B cell (primary cell): ENCODE results near the gene CSAG2. TPM values are rescaled to one million over a fixed set of nuclear protein-coding genes. Genes with fewer than 3 reads are reported as not detected.
"Not testable (repeated sequence)": the region's sequence is repeated elsewhere in the genome, so short reads cannot be mapped to it uniquely, and the experiment has no call there.

Source experiments
- ATAC-seq: fragments of 200-7000 bp; cut with Tn5 transposase; one replicate; pipeline ENCODE4 v1.10.0; 2021; ENCODE audit warnings: low read depth, mild to moderate bottlenecking, moderate number of reproducible peaks, moderate library complexity
- CTCF ChIA-PET: fragments of 350-600 bp; sonication (Branson Sonifier 250); formaldehyde crosslinking; loops from one replicate; lab custom pipeline; 2021; ENCODE audit warnings: antibody characterized with exemption, inconsistent platforms; lab: Charles Lee
- POLR2A ChIA-PET: fragments of 350-600 bp; sonication (Branson Sonifier 250); formaldehyde crosslinking; loops from one replicate; lab custom pipeline; 2021; ENCODE audit warnings: antibody characterized with exemption; lab: Charles Lee
- DNase-seq: peaks from one replicate; pipeline ENCODE4 v3.0.0; 2013
- H2AFZ ChIP-seq: 2 replicates; pipeline ENCODE4 v1.6.1; 2012; ENCODE audit warnings: mild to moderate bottlenecking, low read depth, low read length; ENCODE audit not compliant: insufficient read depth, poor library complexity, severe bottlenecking
- H3K27ac ChIP-seq, 2 donors: 1 replicate in 1 of 2; 2 replicates in 1 of 2; pipeline ENCODE4 v1.5.1; 2012 to 2013; ENCODE audit warnings: low read length in 2 of 2, mild to moderate bottlenecking in 2 of 2, moderate library complexity in 1 of 2
- H3K27me3 ChIP-seq, 4 experiments: fragments of 200-600 bp in 1 of 4; sonication (generic) in 1 of 4; replicated peaks in 1 of 4; 1 replicate in 2 of 4; 2 replicates in 2 of 4; pipeline versions ENCODE4 v1.6.1 to v1.7.0; 2013 to 2016; ENCODE audit warnings: low read length in 3 of 4, mild to moderate bottlenecking in 2 of 4, mixed read lengths in 1 of 4, moderate library complexity in 1 of 4; ENCODE audit not compliant: insufficient read depth in 4 of 4, control insufficient read depth in 3 of 4; ENCODE audit errors: control extremely low read depth in 1 of 4
- H3K36me3 ChIP-seq, 2 experiments: replicated peaks in 1 of 2; 1 replicate in 1 of 2; 2 replicates in 1 of 2; pipeline versions ENCODE4 v1.6.1 to v1.7.1; 2013; ENCODE audit warnings: low read length in 1 of 2; ENCODE audit not compliant: insufficient read depth in 2 of 2, control insufficient read depth in 1 of 2; ENCODE audit errors: control extremely low read depth in 1 of 2, extremely low read depth in 1 of 2
- H3K4me1 ChIP-seq, 2 donors: fragments of 200-600 bp in 1 of 2; sonication (generic) in 1 of 2; 1 replicate in 1 of 2; 2 replicates in 1 of 2; pipeline versions ENCODE4 v1.5.1 to v1.6.1; 2013 to 2017; ENCODE audit warnings: low read length in 2 of 2; ENCODE audit not compliant: control insufficient read depth in 2 of 2, insufficient read depth in 2 of 2
- H3K4me2 ChIP-seq: replicated peaks from 2 replicates; pipeline ENCODE3; 2012; ENCODE audit warnings: mild to moderate bottlenecking, low read depth, low read length; ENCODE audit not compliant: poor library complexity, severe bottlenecking
- H3K4me3 ChIP-seq, 5 experiments: fragments of 200-600 bp in 1 of 5; sonication (generic) in 1 of 5; 1 replicate in 3 of 5; 2 replicates in 2 of 5; pipeline versions ENCODE4 v1.5.1 to v1.7.0; 2011 to 2016; ENCODE audit warnings: low read length in 4 of 5, mild to moderate bottlenecking in 4 of 5, low read depth in 2 of 5, control low read depth in 1 of 5, moderate library complexity in 1 of 5; ENCODE audit not compliant: insufficient read depth in 1 of 5; ENCODE audit errors: control extremely low read depth in 1 of 5, extremely low read depth in 1 of 5
- H3K79me2 ChIP-seq: fragments of 200-600 bp; sonication (generic); one replicate; pipeline ENCODE4 v1.6.0; 2016; ENCODE audit warnings: low read length; ENCODE audit not compliant: control insufficient read depth, insufficient read depth
- H3K9ac ChIP-seq: fragments of 200-600 bp; sonication (generic); 2 replicates; pipeline ENCODE4 v1.6.1; 2017; ENCODE audit warnings: mild to moderate bottlenecking, low read length, moderate library complexity
- H3K9me3 ChIP-seq, 3 donors: one replicate each; pipeline versions ENCODE4 v1.6.1 to v1.7.1; 2013; ENCODE audit warnings: low read length in 2 of 3; ENCODE audit not compliant: control insufficient read depth in 2 of 3, insufficient read depth in 1 of 3; ENCODE audit errors: control extremely low read depth in 1 of 3
- H4K20me1 ChIP-seq: 2 replicates; pipeline ENCODE4 v1.6.0; 2012; ENCODE audit warnings: mild to moderate bottlenecking, low read length; ENCODE audit not compliant: insufficient read depth, control insufficient read depth, poor library complexity, severe bottlenecking
- H3K27ac Mint-ChIP-seq: one replicate; pipeline ENCODE4 v1.8.0; 2021; ENCODE audit warnings: mixed read lengths
- H3K27me3 Mint-ChIP-seq: one replicate; pipeline ENCODE4 v1.8.0; 2021; ENCODE audit warnings: mixed read lengths
- H3K4me1 Mint-ChIP-seq: one replicate; pipeline ENCODE4 v1.8.0; 2021; ENCODE audit warnings: mixed read lengths
- H3K4me3 Mint-ChIP-seq: one replicate; pipeline ENCODE4 v1.8.0; 2021; ENCODE audit warnings: mixed read lengths
- H3K9me3 Mint-ChIP-seq: one replicate; pipeline ENCODE4 v1.8.0; 2022; ENCODE audit warnings: mixed read lengths; ENCODE audit not compliant: insufficient read depth
- WGBS: methylation state at CpG from one replicate; pipeline ENCODE4 v1.1.5; 2013; ENCODE audit warnings: missing lambda C conversion rate; ENCODE audit not compliant: insufficient coverage; 5-methylcytosine and 5-hydroxymethylcytosine counted together
- intact Hi-C: fragments of 100-400 bp; cut with micrococcal nuclease; formaldehyde crosslinking; loops from one replicate; pipeline ENCODE4 v1.10.0; 2022
- polyA plus RNA-seq: library from polyadenylated mRNA; depleted of rRNA; stranded (reverse); fragments of >200 nt; gene quantifications from 2 replicates; pipeline ENCODE4 v1.2.3, GENCODE V29; 2012
- total RNA-seq, 2 donors: library from RNA; stranded (reverse); fragments of 120-200 nt in 1 of 2; gene quantifications; 1 replicate in 1 of 2; 2 replicates in 1 of 2; pipeline versions ENCODE4 v1.2.3 to v1.2.4, GENCODE V29; 2013 to 2022

CSAG2 gene
- total and polyA plus RNA-seq, 2 donors (not counting 1 experiment from before 2014, with no cell fraction given) = not detected

DNA sequence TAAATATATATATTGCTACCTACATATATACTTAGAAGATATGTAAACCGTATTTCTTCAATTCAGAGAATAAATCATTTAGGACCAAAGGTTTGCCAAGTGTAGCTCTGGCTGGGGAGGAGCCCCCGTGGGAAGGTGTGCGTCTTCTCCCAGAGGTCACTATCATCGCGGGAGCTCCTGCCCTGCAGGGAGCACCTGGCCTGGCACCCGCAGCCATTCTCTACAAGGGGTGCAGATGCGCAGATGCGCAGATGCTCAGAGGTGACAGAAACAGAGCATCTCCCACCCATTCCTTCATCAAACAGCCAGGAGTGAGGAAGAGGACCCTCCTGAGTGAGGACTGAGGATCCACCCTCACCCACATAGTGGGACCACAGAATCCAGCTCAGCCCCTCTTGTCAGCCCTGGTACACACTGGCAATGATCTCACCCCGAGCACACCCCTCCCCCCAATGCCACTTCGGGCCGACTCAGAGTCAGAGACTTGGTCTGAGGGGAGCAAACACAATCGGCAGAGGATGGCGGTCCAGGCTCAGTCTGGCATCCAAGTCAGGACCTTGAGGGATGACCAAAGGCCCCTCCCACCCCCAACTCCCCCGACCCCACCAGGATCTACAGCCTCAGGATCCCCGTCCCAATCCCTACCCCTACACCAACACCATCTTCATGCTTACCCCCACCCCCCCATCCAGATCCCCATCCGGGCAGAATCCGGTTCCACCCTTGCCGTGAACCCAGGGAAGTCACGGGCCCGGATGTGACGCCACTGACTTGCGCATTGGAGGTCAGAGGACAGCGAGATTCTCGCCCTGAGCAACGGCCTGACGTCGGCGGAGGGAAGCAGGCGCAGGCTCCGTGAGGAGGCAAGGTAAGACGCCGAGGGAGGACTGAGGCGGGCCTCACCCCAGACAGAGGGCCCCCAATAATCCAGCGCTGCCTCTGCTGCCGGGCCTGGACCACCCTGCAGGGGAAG is 5.0 kb upstream of the CSAG2 start, which contains the start of gene MAGEA2B:
TSS of gene MAGEA2B (plus strand) at position 814 of the 973 bp plus-strand sequence. CDS start 2,479 bp downstream, outside the sequence.
- H3K36me3 ChIP-seq, H3K27me3 Mint-ChIP-seq, H3K4me1 ChIP-seq, H3K9me3 ChIP-seq, H3K4me3 Mint-ChIP-seq, H4K20me1 ChIP-seq, H2AFZ ChIP-seq, H3K4me2 ChIP-seq, H3K27ac Mint-ChIP-seq, H3K27ac ChIP-seq, intact Hi-C loops, H3K79me2 ChIP-seq, H3K27me3 ChIP-seq, POLR2A ChIA-PET, CTCF ChIA-PET, H3K4me1 Mint-ChIP-seq, H3K4me3 ChIP-seq, ATAC-seq, DNase-seq, H3K9me3 Mint-ChIP-seq, H3K9ac ChIP-seq: not testable (repeated sequence)
- whole genome bisulfite sequencing = no CpG with 5 or more reads among the region's 35 CpGs

DNA sequence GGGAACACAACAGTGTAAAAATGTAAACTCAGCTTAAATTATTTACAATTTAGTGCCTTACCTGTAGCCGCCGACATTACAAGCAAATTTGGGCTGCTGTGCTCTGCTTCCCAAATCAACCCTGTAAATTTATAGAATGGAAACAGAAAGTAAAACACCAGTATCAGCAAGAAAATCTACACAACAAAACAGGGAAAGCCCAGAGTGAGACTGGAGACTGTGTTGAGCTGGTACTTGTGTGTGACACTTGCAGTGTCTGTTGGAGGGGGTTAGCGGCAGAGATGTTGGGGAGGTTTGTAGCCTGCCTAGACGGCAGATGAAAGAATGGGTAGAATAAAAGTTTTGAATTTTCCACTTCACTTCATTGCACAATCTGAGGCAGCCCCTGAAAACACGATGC is 4.1 kb upstream of the CSAG2 start:
- H4K20me1 ChIP-seq, H3K36me3 ChIP-seq, H3K4me3 ChIP-seq, H3K27ac Mint-ChIP-seq, H3K79me2 ChIP-seq, DNase-seq, H3K4me3 Mint-ChIP-seq, H3K9me3 Mint-ChIP-seq, H3K4me1 ChIP-seq, H3K27me3 Mint-ChIP-seq, POLR2A ChIA-PET, CTCF ChIA-PET, ATAC-seq, H2AFZ ChIP-seq, H3K27me3 ChIP-seq, H3K4me2 ChIP-seq, intact Hi-C loops, H3K27ac ChIP-seq, H3K9ac ChIP-seq, H3K9me3 ChIP-seq, H3K4me1 Mint-ChIP-seq: not testable (repeated sequence)
- no CpG with 5 or more reads among the region's 5 CpGs for WGBS

DNA sequence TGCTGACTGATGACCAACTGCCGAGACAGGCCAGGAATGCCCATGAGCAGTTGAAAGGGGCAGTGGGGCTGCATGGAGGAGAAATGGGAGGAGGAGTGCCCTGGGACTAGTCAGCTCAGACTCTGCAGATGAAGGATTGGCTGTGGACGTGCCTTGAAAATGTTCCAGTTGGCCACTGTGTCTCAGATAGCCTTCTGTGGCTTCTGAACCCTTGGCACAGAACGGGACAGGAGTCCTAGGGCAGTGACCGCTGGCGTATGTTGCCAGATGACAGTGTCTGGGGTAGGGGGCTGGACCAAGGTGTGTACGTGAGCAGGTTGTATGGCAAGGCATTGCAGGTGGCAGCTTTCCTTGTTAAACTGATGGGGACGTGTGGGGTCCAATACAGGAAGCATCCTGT is 2.6 kb downstream of the CSAG2 start:
- H3K27me3 ChIP-seq, H3K4me2 ChIP-seq, H3K9ac ChIP-seq, CTCF ChIA-PET, DNase-seq, H3K4me1 ChIP-seq, H4K20me1 ChIP-seq, ATAC-seq, H3K79me2 ChIP-seq, H3K27ac Mint-ChIP-seq, H3K4me3 Mint-ChIP-seq, H3K27me3 Mint-ChIP-seq, POLR2A ChIA-PET, H3K4me3 ChIP-seq, H3K27ac ChIP-seq, H3K4me1 Mint-ChIP-seq, intact Hi-C loops, H3K36me3 ChIP-seq, H3K9me3 ChIP-seq, H3K9me3 Mint-ChIP-seq, H2AFZ ChIP-seq: not testable (repeated sequence)
- 86% methylated on average over 1 of the region's 7 CpGs for WGBS

DNA sequence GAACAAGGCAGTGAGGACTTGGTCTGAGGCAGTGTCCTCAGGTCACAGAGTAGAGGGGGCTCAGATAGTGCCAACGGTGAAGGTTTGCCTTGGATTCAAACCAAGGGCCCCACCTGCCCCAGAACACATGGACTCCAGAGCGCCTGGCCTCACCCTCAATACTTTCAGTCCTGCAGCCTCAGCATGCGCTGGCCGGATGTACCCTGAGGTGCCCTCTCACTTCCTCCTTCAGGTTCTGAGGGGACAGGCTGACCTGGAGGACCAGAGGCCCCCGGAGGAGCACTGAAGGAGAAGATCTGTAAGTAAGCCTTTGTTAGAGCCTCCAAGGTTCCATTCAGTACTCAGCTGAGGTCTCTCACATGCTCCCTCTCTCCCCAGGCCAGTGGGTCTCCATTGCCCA is 8.7 kb downstream of the CSAG2 start:
- H3K36me3 ChIP-seq, H3K4me2 ChIP-seq, ATAC-seq, CTCF ChIA-PET, H2AFZ ChIP-seq, H3K4me3 ChIP-seq, intact Hi-C loops, DNase-seq, H3K27ac ChIP-seq, POLR2A ChIA-PET, H3K9ac ChIP-seq, H3K79me2 ChIP-seq, H3K27me3 ChIP-seq, H4K20me1 ChIP-seq, H3K27ac Mint-ChIP-seq, H3K4me3 Mint-ChIP-seq, H3K27me3 Mint-ChIP-seq, H3K4me1 Mint-ChIP-seq, H3K4me1 ChIP-seq, H3K9me3 ChIP-seq, H3K9me3 Mint-ChIP-seq: not testable (repeated sequence)
- WGBS = no CpG with 5 or more reads among the region's 5 CpGs
